Measurements from ENCODE around the gene PTPRM. TPM values are rescaled to one million over a fixed set of nuclear protein-coding genes. Genes with fewer than 3 reads are reported as not detected.

Gene PTPRM
- total RNA-seq, 1 donor from 2014 or later: 71.3 TPM

- Mint-ChIP-seq H3K4me3 (no peak overlapping the region), H3K27me3 (ENCODE audit: low read depth) (peaks cover 3% of the 10 kb centered on the region), H3K4me1 (peaks cover 13% of the 10 kb centered on the region), H3K36me3 (no peaks in the 10 kb centered on the region), H3K9me3 (no peaks in the 10 kb centered on the region), H3K27ac (no peak overlapping the region)
- no peak for TF ChIP-seq CTCF (IDR thresholded peaks at IDR 0.05; ENCODE audit: unreplicated experiment)
- no peak for DNase-seq (ENCODE audit: low spot score in 2 of 2, unreplicated experiment in 2 of 2)
These were observed 26.2 kb downstream of the PTPRM start for GRCh38 chr18:7593218-7593819.

GRCh38 chr18:7596147-7596546, 29.0 kb downstream of the PTPRM start:
- H3K27ac Mint-ChIP-seq: no peak overlapping the region
- peaks cover 3% of the 10 kb centered on the region for H3K36me3 Mint-ChIP-seq
- H3K9me3 Mint-ChIP-seq: no peaks in the 10 kb centered on the region
- H3K27me3 Mint-ChIP-seq (ENCODE audit: low read depth): no peaks in the 10 kb centered on the region
- peaks cover 9% of the 10 kb centered on the region for H3K4me1 Mint-ChIP-seq
- no peak for TF ChIP-seq CTCF (IDR thresholded peaks at IDR 0.05; ENCODE audit: unreplicated experiment)
- no peak for DNase-seq (ENCODE audit: low spot score in 2 of 2, unreplicated experiment in 2 of 2)
- H3K4me3 Mint-ChIP-seq: no peak overlapping the region

GRCh38 chr18:7597500-7597899, 30.4 kb downstream of the PTPRM start:
- Mint-ChIP-seq H3K27ac (no peak overlapping the region), H3K4me1 (peaks cover 5% of the 10 kb centered on the region), H3K27me3 (ENCODE audit: low read depth) (no peaks in the 10 kb centered on the region), H3K36me3 (peaks cover 3% of the 10 kb centered on the region), H3K9me3 (no peaks in the 10 kb centered on the region), H3K4me3 (no peak overlapping the region)
- DNase-seq (ENCODE audit: low spot score in 2 of 2, unreplicated experiment in 2 of 2): no peak
- no peak for TF ChIP-seq CTCF (IDR thresholded peaks at IDR 0.05; ENCODE audit: unreplicated experiment)

GRCh38 chr18:7598167-7599047, 31.3 kb downstream of the PTPRM start:
- no peaks in the 10 kb centered on the region for H3K27me3 Mint-ChIP-seq (ENCODE audit: low read depth)
- no peaks in the 10 kb centered on the region for H3K4me1 Mint-ChIP-seq
- H3K36me3 Mint-ChIP-seq: peaks cover 3% of the 10 kb centered on the region
- H3K4me3 Mint-ChIP-seq: no peak overlapping the region
- H3K27ac Mint-ChIP-seq: no peak overlapping the region
- TF ChIP-seq CTCF (IDR thresholded peaks at IDR 0.05; ENCODE audit: unreplicated experiment): no peak
- no peak for DNase-seq (ENCODE audit: low spot score in 2 of 2, unreplicated experiment in 2 of 2)
- no peaks in the 10 kb centered on the region for H3K9me3 Mint-ChIP-seq

GRCh38 chr18:7600036-7600435, 32.9 kb downstream of the PTPRM start:
- no peaks in the 10 kb centered on the region for H3K9me3 Mint-ChIP-seq
- no peak overlapping the region for H3K4me3 Mint-ChIP-seq
- peaks cover 5% of the 10 kb centered on the region for H3K4me1 Mint-ChIP-seq
- no peak overlapping the region for H3K27ac Mint-ChIP-seq
- H3K36me3 Mint-ChIP-seq: peaks cover 3% of the 10 kb centered on the region
- H3K27me3 Mint-ChIP-seq (ENCODE audit: low read depth): no peaks in the 10 kb centered on the region
- no peak for DNase-seq (ENCODE audit: low spot score in 2 of 2, unreplicated experiment in 2 of 2)
- TF ChIP-seq CTCF (IDR thresholded peaks at IDR 0.05; ENCODE audit: unreplicated experiment): no peak
